ENCODE results near the gene PDLIM7.

The PDLIM7 gene

GRCh38 chr5:177445052-177445916 lies 52.1 kb downstream of the PDLIM7 start:
- Histone ChIP-seq H3K27me3 (ENCODE audit: insufficient read depth, low read length) (no peaks in the 10 kb centered on the region), H3F3A (ENCODE audit: insufficient read depth, low read length) (no peaks in the 10 kb centered on the region), H3K79me2 (ENCODE audit: insufficient read depth, low read length) (no peaks in the 10 kb centered on the region), H3K36me3 (ENCODE audit: insufficient read depth, low read length) (peaks cover 23% of the 10 kb centered on the region; the same call in 1 of the 2 replicates), H3K9ac (ENCODE audit: low read length) (peak overlapping the region; percentile 71; the same call in 1 of the 2 replicates), H2AFZ (ENCODE audit: low read length) (no peak overlapping the region), H3K27ac (ENCODE audit: low read depth, low read length, poor library complexity, severe bottlenecking) (peak overlapping the region; percentile 64), H3K9me3 (ENCODE audit: low read length) (no peaks in the 10 kb centered on the region), H3K4me2 (ENCODE audit: low read length) (peak overlapping the region; percentile 75; the same call in 1 of the 2 replicates), H4K20me1 (ENCODE audit: insufficient read depth, low read length) (no peaks in the 10 kb centered on the region), H3K4me3 (ENCODE audit: low read depth, low read length, poor library complexity, severe bottlenecking) (peak overlapping the region; percentile 62), H3K4me1 (ENCODE audit: insufficient read depth, low read length, severe bottlenecking) (peaks cover 30% of the 10 kb centered on the region), H3K9me2 (ENCODE audit: low read depth, low read length) (no peaks in the 10 kb centered on the region)
- TF ChIP-seq EZH2 (IDR thresholded peaks at IDR 0.05; ENCODE audit: borderline replicate concordance, low read length) (no peak), CTCF (IDR thresholded peaks at IDR 0.05; ENCODE audit: low read length) (no peak)

- Histone ChIP-seq H3K9me3 (ENCODE audit: low read length) (no peaks in the 10 kb centered on the region), H2AFZ (ENCODE audit: low read length) (no peak overlapping the region), H3K36me3 (ENCODE audit: insufficient read depth, low read length) (peaks cover 24% of the 10 kb centered on the region; the same call in 1 of the 2 replicates), H3K9ac (ENCODE audit: low read length) (no peak overlapping the region), H3K4me3 (ENCODE audit: low read depth, low read length, poor library complexity, severe bottlenecking) (no peak overlapping the region), H3F3A (ENCODE audit: insufficient read depth, low read length) (no peaks in the 10 kb centered on the region), H3K27me3 (ENCODE audit: insufficient read depth, low read length) (no peaks in the 10 kb centered on the region), H3K9me2 (ENCODE audit: low read depth, low read length) (no peaks in the 10 kb centered on the region), H3K79me2 (ENCODE audit: insufficient read depth, low read length) (no peaks in the 10 kb centered on the region), H3K4me2 (ENCODE audit: low read length) (no peak overlapping the region), H3K27ac (ENCODE audit: low read depth, low read length, poor library complexity, severe bottlenecking) (no peak overlapping the region), H3K4me1 (ENCODE audit: insufficient read depth, low read length, severe bottlenecking) (peaks cover 30% of the 10 kb centered on the region), H4K20me1 (ENCODE audit: insufficient read depth, low read length) (no peaks in the 10 kb centered on the region)
- TF ChIP-seq CTCF (IDR thresholded peaks at IDR 0.05; ENCODE audit: low read length) (no peak), EZH2 (IDR thresholded peaks at IDR 0.05; ENCODE audit: borderline replicate concordance, low read length) (no peak)
Observed at GRCh38 chr5:177444106-177445051, 53.0 kb downstream of the PDLIM7 start.

- H3K9me2 ChIP-seq (ENCODE audit: low read depth, low read length), result no peaks in the 10 kb centered on the region
- H3K27ac ChIP-seq (ENCODE audit: low read depth, low read length, poor library complexity, severe bottlenecking), result no peak overlapping the region
Observed at GRCh38 chr5:177443144-177443983, 54.0 kb downstream of the PDLIM7 start.

More at GRCh38 chr5:177443144-177443983, 54.0 kb downstream of the PDLIM7 start:
- Histone ChIP-seq H4K20me1 (ENCODE audit: insufficient read depth, low read length) (no peaks in the 10 kb centered on the region), H3F3A (ENCODE audit: insufficient read depth, low read length) (no peaks in the 10 kb centered on the region), H3K4me2 (ENCODE audit: low read length) (no peak overlapping the region), H2AFZ (ENCODE audit: low read length) (no peak overlapping the region), H3K4me1 (ENCODE audit: insufficient read depth, low read length, severe bottlenecking) (peaks cover 20% of the 10 kb centered on the region), H3K9ac (ENCODE audit: low read length) (no peak overlapping the region), H3K4me3 (ENCODE audit: low read depth, low read length, poor library complexity, severe bottlenecking) (no peak overlapping the region), H3K9me3 (ENCODE audit: low read length) (no peaks in the 10 kb centered on the region), H3K79me2 (ENCODE audit: insufficient read depth, low read length) (no peaks in the 10 kb centered on the region), H3K36me3 (ENCODE audit: insufficient read depth, low read length) (peaks cover 32% of the 10 kb centered on the region), H3K27me3 (ENCODE audit: insufficient read depth, low read length) (no peaks in the 10 kb centered on the region)
- TF ChIP-seq EZH2 (IDR thresholded peaks at IDR 0.05; ENCODE audit: borderline replicate concordance, low read length) (no peak), CTCF (IDR thresholded peaks at IDR 0.05; ENCODE audit: low read length) (no peak)

Data from OCI-LY1 (cell line).